ENCODE data around the gene TIMM9. TPM values are rescaled to one million over a fixed set of nuclear protein-coding genes. Genes with fewer than 3 reads are reported as not detected.
"Not testable (repeated sequence)": the region's sequence is repeated elsewhere in the genome, so short reads cannot be mapped to it uniquely, and the experiment has no call there.

TIMM9 gene
- total RNA-seq (2014; rRNA removed; shearing (Covaris generic)) = 39.0 and 47.5 TPM in 2 replicates
- 56.1 and 72.6 TPM in 2 replicates for polyA plus RNA-seq (2015; cell fraction: cytosol; rRNA removed)
- 21.2 and 46.4 TPM in 2 replicates for polyA plus RNA-seq (2015; cell fraction: nucleus; rRNA removed)

GRCh38 chr14:58427281-58428117 lies at the start of gene TIMM9, which contains the start of gene KIAA0586:
TSS of gene TIMM9 (minus strand) at chr14:58427531. CDS start at chr14:58411945, 15,586 bp downstream.
TSS of gene KIAA0586 (plus strand) at chr14:58427719. CDS start at chr14:58428265, 546 bp downstream.
- peak; percentile 98 for DNase-seq (ENCODE audit: low read depth, low spot score)
- in situ Hi-C loops (cut with HindIII; ENCODE audit: low pct_unique_long_range_greater_than_20kb, low sequenced_read_pairs) = no loop called here

GRCh38 chr14:58476320-58476719 lies 49.0 kb upstream of the TIMM9 start:
- no peak for DNase-seq (ENCODE audit: low read depth, low spot score)
- in situ Hi-C loops (cut with HindIII; ENCODE audit: low pct_unique_long_range_greater_than_20kb, low sequenced_read_pairs) = no loop called here

GRCh38 chr14:58469309-58469708 lies 42.0 kb upstream of the TIMM9 start:
- in situ Hi-C loops (cut with HindIII; ENCODE audit: low pct_unique_long_range_greater_than_20kb, low sequenced_read_pairs) = no loop called here
- no peak for DNase-seq (ENCODE audit: low read depth, low spot score)

GRCh38 chr14:58467575-58467974 lies 40.2 kb upstream of the TIMM9 start:
- no peak for DNase-seq (ENCODE audit: low read depth, low spot score)
- in situ Hi-C loops (cut with HindIII; ENCODE audit: low pct_unique_long_range_greater_than_20kb, low sequenced_read_pairs) = no loop called here

GRCh38 chr14:58466459-58466858 lies 39.1 kb upstream of the TIMM9 start:
- DNase-seq (ENCODE audit: low read depth, low spot score) = no peak
- in situ Hi-C loops (cut with HindIII; ENCODE audit: low pct_unique_long_range_greater_than_20kb, low sequenced_read_pairs) = no loop called here

GRCh38 chr14:58465421-58465820 lies 38.1 kb upstream of the TIMM9 start:
- peak; percentile 54 for DNase-seq (ENCODE audit: low read depth, low spot score)
- in situ Hi-C loops (cut with HindIII; ENCODE audit: low pct_unique_long_range_greater_than_20kb, low sequenced_read_pairs) = no loop called here

GRCh38 chr14:58464652-58465051 lies 37.3 kb upstream of the TIMM9 start:
- DNase-seq (ENCODE audit: low read depth, low spot score) = no peak
- in situ Hi-C loops (cut with HindIII; ENCODE audit: low pct_unique_long_range_greater_than_20kb, low sequenced_read_pairs) = no loop called here

- in situ Hi-C loops (cut with HindIII; ENCODE audit: low pct_unique_long_range_greater_than_20kb, low sequenced_read_pairs) = no loop called here
- DNase-seq (ENCODE audit: low read depth, low spot score) = no peak
Measured at GRCh38 chr14:58463147-58463546, 35.8 kb upstream of the TIMM9 start.

- DNase-seq (ENCODE audit: low read depth, low spot score) = no peak
- in situ Hi-C loops (cut with HindIII; ENCODE audit: low pct_unique_long_range_greater_than_20kb, low sequenced_read_pairs) = no loop called here
Measured at GRCh38 chr14:58460772-58461171, 33.4 kb upstream of the TIMM9 start.

- peak; percentile 92 for DNase-seq (ENCODE audit: low read depth, low spot score)
- in situ Hi-C loops (cut with HindIII; ENCODE audit: low pct_unique_long_range_greater_than_20kb, low sequenced_read_pairs) = no loop called here
Measured at GRCh38 chr14:58455593-58456265, 28.4 kb upstream of the TIMM9 start.

- DNase-seq (ENCODE audit: low read depth, low spot score) = no peak
- in situ Hi-C loops (cut with HindIII; ENCODE audit: low pct_unique_long_range_greater_than_20kb, low sequenced_read_pairs) = no loop called here
Measured at GRCh38 chr14:58444627-58445026, 17.3 kb upstream of the TIMM9 start.

GRCh38 chr14:58439476-58439875 lies 12.1 kb upstream of the TIMM9 start:
- in situ Hi-C loops (cut with HindIII; ENCODE audit: low pct_unique_long_range_greater_than_20kb, low sequenced_read_pairs) = no loop called here
- DNase-seq (ENCODE audit: low read depth, low spot score) = no peak

- in situ Hi-C loops (cut with HindIII; ENCODE audit: low pct_unique_long_range_greater_than_20kb, low sequenced_read_pairs) = no loop called here
Measured at GRCh38 chr14:58430156-58430555, 2.8 kb upstream of the TIMM9 start.

GRCh38 chr14:58428118-58428683 lies 870 bp upstream of the TIMM9 start:
- in situ Hi-C loops (cut with HindIII; ENCODE audit: low pct_unique_long_range_greater_than_20kb, low sequenced_read_pairs) = no loop called here

More at GRCh38 chr14:58430156-58430555, 2.8 kb upstream of the TIMM9 start:
- DNase-seq (ENCODE audit: low read depth, low spot score) = no peak

GRCh38 chr14:58426670-58427280 lies 556 bp downstream of the TIMM9 start:
- in situ Hi-C loops (cut with HindIII; ENCODE audit: low pct_unique_long_range_greater_than_20kb, low sequenced_read_pairs) = no loop called here
- peak; percentile 68 for DNase-seq (ENCODE audit: low read depth, low spot score)

More at GRCh38 chr14:58428118-58428683, 870 bp upstream of the TIMM9 start:
- peak; percentile 63 for DNase-seq (ENCODE audit: low read depth, low spot score)

GRCh38 chr14:58416934-58417333 lies 10.4 kb downstream of the TIMM9 start:
- in situ Hi-C loops (cut with HindIII; ENCODE audit: low pct_unique_long_range_greater_than_20kb, low sequenced_read_pairs); DNase-seq (ENCODE audit: low read depth, low spot score): not testable (repeated sequence)

- DNase-seq (ENCODE audit: low read depth, low spot score) = no peak
- in situ Hi-C loops (cut with HindIII; ENCODE audit: low pct_unique_long_range_greater_than_20kb, low sequenced_read_pairs) = no loop called here
Measured at GRCh38 chr14:58415636-58416547, 11.4 kb downstream of the TIMM9 start.

Measured in SK-MEL-5 (cell line).